IPS-15b (cell line): ENCODE data around the gene HELQ.

Source experiments
- H3K27me3 ChIP-seq: one replicate; pipeline ENCODE4 v1.6.1; 2013; ENCODE audit warnings: low read length; ENCODE audit not compliant: control insufficient read depth, insufficient read depth
- H3K36me3 ChIP-seq: one replicate; pipeline ENCODE4 v1.6.1; 2013; ENCODE audit warnings: low read length; ENCODE audit not compliant: control insufficient read depth, insufficient read depth
- H3K4me1 ChIP-seq: one replicate; pipeline ENCODE4 v1.6.1; 2013; ENCODE audit warnings: mild to moderate bottlenecking, low read length; ENCODE audit not compliant: control insufficient read depth, insufficient read depth
- H3K4me3 ChIP-seq: one replicate; pipeline ENCODE4 v1.5.1; 2013; ENCODE audit warnings: low read depth, low read length
- H3K9ac ChIP-seq: one replicate; pipeline ENCODE4 v1.6.1; 2013; ENCODE audit warnings: low read depth, mild to moderate bottlenecking, low read length
- H3K9me3 ChIP-seq: one replicate; pipeline ENCODE4 v1.6.1; 2013; ENCODE audit warnings: mild to moderate bottlenecking, low read length; ENCODE audit not compliant: control insufficient read depth, insufficient read depth

HELQ gene

GRCh38 chr4:83486457-83487129 is 31.0 kb upstream of the HELQ start:
- H3K4me3 ChIP-seq = no peak overlapping the region
- H3K4me1 ChIP-seq = peaks cover 4% of the 10 kb centered on the region
- H3K36me3 ChIP-seq = no peaks in the 10 kb centered on the region
- H3K27me3 ChIP-seq = peaks cover 6% of the 10 kb centered on the region
- no peaks in the 10 kb centered on the region for H3K9me3 ChIP-seq
- no peak overlapping the region for H3K9ac ChIP-seq

DNA sequence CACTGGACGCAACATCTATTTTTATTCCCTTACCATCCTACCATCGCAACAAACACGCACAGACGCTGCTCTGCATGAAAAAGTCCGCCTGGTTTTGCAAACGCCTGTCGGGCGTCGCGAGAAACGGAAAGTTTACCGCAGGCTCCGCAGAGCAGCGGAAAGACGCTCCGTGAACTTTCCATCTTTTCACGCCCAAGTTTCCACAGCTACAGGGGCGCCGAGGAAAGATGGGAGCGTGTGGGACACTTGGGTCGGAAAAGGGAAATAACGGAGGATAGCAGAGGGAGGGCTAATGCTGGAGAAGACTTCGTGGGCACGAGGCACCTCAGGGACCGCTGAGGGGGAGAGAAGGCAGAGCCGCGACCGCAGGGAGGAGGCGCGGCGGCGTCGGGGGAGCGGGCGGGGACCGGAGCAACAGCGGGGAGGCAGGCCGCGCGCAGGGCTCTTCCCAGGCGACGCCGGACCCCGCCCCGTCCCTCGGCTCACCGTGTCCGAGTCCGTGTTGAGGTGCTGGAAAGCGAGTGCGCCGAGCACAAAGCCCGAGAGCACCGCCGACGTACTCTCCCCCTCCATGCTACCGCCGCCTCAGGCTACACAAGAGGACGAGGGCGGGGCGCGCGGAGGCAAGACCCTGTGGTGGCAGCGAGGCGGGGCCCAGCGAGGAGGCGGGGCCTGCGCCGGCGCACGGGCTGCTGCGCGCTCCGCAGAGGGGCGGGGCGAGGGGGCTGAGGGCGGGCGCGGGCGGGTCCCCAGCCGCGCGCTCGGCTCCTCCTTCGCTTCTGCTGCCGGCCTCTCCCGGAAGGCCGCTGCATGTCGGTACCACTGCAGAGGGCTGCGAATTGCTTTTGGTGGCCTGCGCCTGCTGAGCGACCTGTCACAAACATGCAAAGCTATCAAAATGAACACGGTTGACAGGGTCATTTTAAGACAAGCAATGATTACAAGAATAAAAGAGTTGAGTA is 29.2 kb upstream of the HELQ start, which contains the start of gene ABRAXAS1:
Gene ABRAXAS1 (minus strand): TSS at position 601 of the 962 bp plus-strand sequence. CDS start 28 bp downstream, at position 573.
- Histone ChIP-seq H3K9ac (no peak within 1 kb of the TSS), H3K9me3 (no peaks in the 10 kb centered on the region), H3K4me3 (peak within 1 kb of the TSS; percentile 73), H3K27me3 (peaks cover 6% of the 10 kb centered on the region), H3K4me1 (peaks cover 4% of the 10 kb centered on the region), H3K36me3 (no peaks in the 10 kb centered on the region)

DNA sequence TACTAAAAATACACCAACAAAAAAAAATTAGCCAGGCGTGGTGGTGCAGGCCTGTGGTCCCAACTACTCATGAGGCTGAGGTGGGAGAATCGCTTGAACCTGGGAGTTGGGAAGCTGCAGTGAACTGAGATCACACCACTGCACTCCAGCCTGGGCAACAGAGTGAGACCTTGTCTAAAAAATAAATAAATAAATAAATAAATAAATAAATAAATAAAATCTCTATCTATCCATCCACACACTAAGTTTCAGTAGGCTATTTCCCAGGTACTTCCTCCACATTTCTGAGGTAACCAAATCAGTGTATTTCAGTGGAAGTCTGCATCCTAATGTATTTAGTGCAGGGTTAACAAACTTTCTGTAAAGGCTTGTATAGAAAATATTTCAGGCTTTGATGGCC is 18.3 kb upstream of the HELQ start:
- H3K27me3 ChIP-seq = no peaks in the 10 kb centered on the region
- H3K4me1 ChIP-seq = no peaks in the 10 kb centered on the region
- H3K4me3 ChIP-seq = no peak overlapping the region
- no peaks in the 10 kb centered on the region for H3K36me3 ChIP-seq
- H3K9ac ChIP-seq = no peak overlapping the region
- no peaks in the 10 kb centered on the region for H3K9me3 ChIP-seq

DNA sequence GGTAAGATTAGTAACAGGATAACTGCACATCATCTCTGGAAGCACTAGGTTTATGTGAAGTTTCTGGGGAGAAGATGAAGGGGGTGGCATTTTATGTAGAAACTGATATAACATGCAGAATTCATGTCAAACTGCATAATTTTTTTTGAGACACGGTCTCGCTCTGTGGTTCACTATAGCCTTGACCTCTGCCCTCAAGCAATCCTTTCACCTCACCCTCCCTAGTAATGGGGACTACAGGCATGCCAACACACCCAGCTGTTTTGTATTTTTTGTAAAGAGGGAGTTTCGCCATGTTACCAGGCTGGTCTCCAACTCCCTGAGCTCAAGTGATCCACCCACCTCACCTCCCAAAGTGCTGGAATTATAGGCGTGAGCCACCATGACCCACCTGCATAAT is 17.8 kb upstream of the HELQ start:
- Histone ChIP-seq H3K4me3 (no peak overlapping the region), H3K4me1 (no peaks in the 10 kb centered on the region), H3K27me3 (no peaks in the 10 kb centered on the region), H3K9me3 (no peaks in the 10 kb centered on the region), H3K9ac (no peak overlapping the region), H3K36me3 (no peaks in the 10 kb centered on the region)

- H3K36me3 ChIP-seq = no peaks in the 10 kb centered on the region
These were observed 520 bp upstream of the HELQ start for GRCh38 chr4:83456184-83456501.

GRCh38 chr4:83454686-83455085 is 937 bp downstream of the HELQ start:
- peak overlapping the region; percentile 98 for H3K4me3 ChIP-seq
- H3K27me3 ChIP-seq = no peaks in the 10 kb centered on the region
- H3K4me1 ChIP-seq = peaks cover 7% of the 10 kb centered on the region
- no peaks in the 10 kb centered on the region for H3K9me3 ChIP-seq
- no peaks in the 10 kb centered on the region for H3K36me3 ChIP-seq
- peak overlapping the region; percentile 93 for H3K9ac ChIP-seq

More at GRCh38 chr4:83456184-83456501, 520 bp upstream of the HELQ start:
- peak overlapping the region; percentile 89 for H3K9ac ChIP-seq
- peaks cover 7% of the 10 kb centered on the region for H3K4me1 ChIP-seq
- H3K4me3 ChIP-seq = peak overlapping the region; percentile 98
- H3K27me3 ChIP-seq = no peaks in the 10 kb centered on the region
- H3K9me3 ChIP-seq = no peaks in the 10 kb centered on the region

DNA sequence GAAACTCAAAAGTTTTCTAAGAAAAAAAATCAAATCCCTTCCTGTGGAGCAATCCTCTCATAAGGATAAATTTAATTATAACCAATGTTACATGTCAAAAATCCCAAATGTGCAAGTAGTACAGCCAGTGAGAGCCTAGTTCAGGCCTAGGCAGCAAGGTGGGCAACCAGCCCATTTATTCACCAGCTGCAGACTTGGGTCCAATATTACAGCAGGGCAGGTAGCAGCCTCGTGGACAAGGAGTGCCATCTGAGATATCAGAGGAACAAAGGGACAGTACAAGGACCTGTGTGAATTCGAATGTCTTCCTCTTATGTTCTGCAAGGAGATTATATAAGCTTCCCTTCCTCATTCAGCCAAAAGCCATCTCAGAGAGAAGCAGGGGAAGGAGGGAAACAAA is 6.6 kb downstream of the HELQ start:
- Histone ChIP-seq H3K36me3 (no peaks in the 10 kb centered on the region), H3K9ac (no peak overlapping the region), H3K4me3 (no peak overlapping the region), H3K9me3 (no peaks in the 10 kb centered on the region), H3K4me1 (no peaks in the 10 kb centered on the region), H3K27me3 (no peaks in the 10 kb centered on the region)

- Histone ChIP-seq H3K36me3 (no peaks in the 10 kb centered on the region), H3K4me3 (no peak overlapping the region), H3K4me1 (no peaks in the 10 kb centered on the region), H3K27me3 (no peaks in the 10 kb centered on the region), H3K9me3 (no peaks in the 10 kb centered on the region), H3K9ac (no peak overlapping the region)
These were observed 14.7 kb downstream of the HELQ start for GRCh38 chr4:83440899-83441298.

- no peak overlapping the region for H3K9ac ChIP-seq
- H3K36me3 ChIP-seq = no peaks in the 10 kb centered on the region
- H3K4me1 ChIP-seq = no peaks in the 10 kb centered on the region
- no peaks in the 10 kb centered on the region for H3K9me3 ChIP-seq
- H3K27me3 ChIP-seq = no peaks in the 10 kb centered on the region
- no peak overlapping the region for H3K4me3 ChIP-seq
These were observed 15.3 kb downstream of the HELQ start for GRCh38 chr4:83440148-83440814.

- no peak overlapping the region for H3K4me3 ChIP-seq
- H3K9me3 ChIP-seq = no peaks in the 10 kb centered on the region
- H3K4me1 ChIP-seq = no peaks in the 10 kb centered on the region
- H3K27me3 ChIP-seq = no peaks in the 10 kb centered on the region
- no peaks in the 10 kb centered on the region for H3K36me3 ChIP-seq
- no peak overlapping the region for H3K9ac ChIP-seq
These were observed 16.9 kb downstream of the HELQ start for GRCh38 chr4:83438719-83439118.

DNA sequence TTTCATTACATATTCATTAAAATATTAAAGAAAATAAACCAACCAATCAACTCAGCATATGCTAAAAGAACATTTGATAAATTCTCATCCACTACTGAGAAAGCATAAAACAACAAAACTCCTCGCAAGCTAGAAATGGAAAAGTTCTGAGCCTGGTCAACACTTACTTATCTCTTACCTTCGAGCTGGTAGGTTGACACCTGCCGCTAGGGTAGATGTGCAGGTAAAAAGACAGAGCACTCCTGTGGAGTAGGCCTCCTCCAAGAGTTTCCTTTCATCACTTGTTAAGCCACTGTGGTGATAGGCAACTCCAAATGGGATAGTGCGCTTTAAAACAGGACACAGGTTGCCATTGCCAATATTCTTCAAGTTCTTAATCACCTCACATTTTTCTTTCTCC is 18.9 kb downstream of the HELQ start:
- Histone ChIP-seq H3K27me3 (no peaks in the 10 kb centered on the region), H3K9me3 (no peaks in the 10 kb centered on the region), H3K36me3 (no peaks in the 10 kb centered on the region), H3K9ac (no peak overlapping the region), H3K4me3 (no peak overlapping the region), H3K4me1 (no peaks in the 10 kb centered on the region)
